ENCODE measurements around the gene TCEA2.

DNA sequence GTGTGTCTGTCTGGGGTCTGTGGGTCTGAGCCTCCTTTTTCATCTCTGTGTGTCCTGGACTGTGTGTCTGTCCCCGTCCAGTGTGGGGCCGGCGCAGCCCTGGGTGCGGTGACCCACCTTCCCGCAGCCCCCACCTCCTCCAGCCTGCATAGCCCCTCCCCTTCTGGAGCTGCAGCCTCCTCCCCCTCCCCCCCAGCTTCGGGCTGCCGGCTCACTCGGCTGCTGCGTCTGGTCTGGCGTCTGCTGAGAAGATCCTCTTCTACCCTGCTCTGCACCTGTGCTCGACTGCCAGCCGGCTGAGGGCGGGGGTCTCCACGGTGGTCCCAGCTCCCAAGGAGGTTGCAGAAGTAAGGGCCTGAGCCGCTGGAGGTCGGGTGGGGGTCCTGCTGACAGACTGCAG lies 28.8 kb downstream of the TCEA2 start:
- TF ChIP-seq, protein P1, sequence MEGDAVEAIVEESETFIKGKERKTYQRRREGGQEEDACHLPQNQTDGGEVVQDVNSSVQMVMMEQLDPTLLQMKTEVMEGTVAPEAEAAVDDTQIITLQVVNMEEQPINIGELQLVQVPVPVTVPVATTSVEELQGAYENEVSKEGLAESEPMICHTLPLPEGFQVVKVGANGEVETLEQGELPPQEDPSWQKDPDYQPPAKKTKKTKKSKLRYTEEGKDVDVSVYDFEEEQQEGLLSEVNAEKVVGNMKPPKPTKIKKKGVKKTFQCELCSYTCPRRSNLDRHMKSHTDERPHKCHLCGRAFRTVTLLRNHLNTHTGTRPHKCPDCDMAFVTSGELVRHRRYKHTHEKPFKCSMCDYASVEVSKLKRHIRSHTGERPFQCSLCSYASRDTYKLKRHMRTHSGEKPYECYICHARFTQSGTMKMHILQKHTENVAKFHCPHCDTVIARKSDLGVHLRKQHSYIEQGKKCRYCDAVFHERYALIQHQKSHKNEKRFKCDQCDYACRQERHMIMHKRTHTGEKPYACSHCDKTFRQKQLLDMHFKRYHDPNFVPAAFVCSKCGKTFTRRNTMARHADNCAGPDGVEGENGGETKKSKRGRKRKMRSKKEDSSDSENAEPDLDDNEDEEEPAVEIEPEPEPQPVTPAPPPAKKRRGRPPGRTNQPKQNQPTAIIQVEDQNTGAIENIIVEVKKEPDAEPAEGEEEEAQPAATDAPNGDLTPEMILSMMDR (IDR thresholded peaks at IDR 0.05): no peak
- TF ChIP-seq EZH2 (IDR thresholded peaks at IDR 0.05; ENCODE audit: borderline replicate concordance, insufficient read depth, low read depth, low read length, poor library complexity, severe bottlenecking): no peak

All from B cell (primary cell).